Ishikawa (cell line): ENCODE results near the gene SMIM44.

Source experiments
- CEBPB ChIP-seq: IDR thresholded peaks from 2 replicates; pipeline ENCODE4 v1.6.1; 2012
- EP300 ChIP-seq: IDR thresholded peaks from 2 replicates; pipeline ENCODE4 v1.6.1; 2012; ENCODE audit warnings: borderline replicate concordance
- FOXM1 ChIP-seq: IDR thresholded peaks from 2 replicates; pipeline ENCODE4 v1.6.1; 2012; ENCODE audit warnings: low read depth, borderline replicate concordance
- RAD21 ChIP-seq: IDR thresholded peaks from 2 replicates; pipeline ENCODE4 v1.6.1; 2012; ENCODE audit warnings: low read depth
- TAF1 ChIP-seq: IDR thresholded peaks from 2 replicates; pipeline ENCODE4 v1.6.1; 2012; ENCODE audit warnings: low read depth, mild to moderate bottlenecking
- TCF12 ChIP-seq: IDR thresholded peaks from 2 replicates; pipeline ENCODE4 v1.6.1; 2012; ENCODE audit warnings: low read depth
- TF ChIP-seq, protein P1 (sequence below): IDR thresholded peaks from 2 replicates; pipeline ENCODE4 v1.6.1; 2012; ENCODE audit warnings: low read depth, mild to moderate bottlenecking
- TF ChIP-seq, protein P2 (sequence below): IDR thresholded peaks from 2 replicates; pipeline ENCODE4 v1.6.1; 2012
- TF ChIP-seq, protein P3 (sequence below): IDR thresholded peaks from 2 replicates; pipeline ENCODE4 v1.6.1; 2012

DNA sequence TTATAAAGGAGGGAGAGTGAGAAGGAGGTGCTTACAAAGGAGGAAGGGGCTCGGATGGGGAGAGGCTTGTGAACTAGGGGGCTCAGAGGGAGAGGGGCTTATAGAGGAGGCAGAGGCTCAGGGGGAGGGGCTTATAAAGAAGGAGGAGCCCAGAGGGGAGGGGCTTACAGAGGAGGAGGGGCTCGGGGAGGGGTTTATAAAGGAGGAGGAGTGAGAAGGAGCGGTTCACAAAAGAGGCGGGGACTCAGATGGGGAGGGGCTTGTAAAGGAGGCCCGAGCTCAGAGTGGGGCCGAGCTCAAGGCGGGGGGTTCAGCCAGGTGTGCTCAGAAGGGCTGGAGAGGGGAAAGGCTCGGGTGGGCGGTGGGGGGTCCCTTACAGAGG lies 3.4 kb downstream of the SMIM44 start:
- TF ChIP-seq TAF1: no peak
- TF ChIP-seq, protein P1, sequence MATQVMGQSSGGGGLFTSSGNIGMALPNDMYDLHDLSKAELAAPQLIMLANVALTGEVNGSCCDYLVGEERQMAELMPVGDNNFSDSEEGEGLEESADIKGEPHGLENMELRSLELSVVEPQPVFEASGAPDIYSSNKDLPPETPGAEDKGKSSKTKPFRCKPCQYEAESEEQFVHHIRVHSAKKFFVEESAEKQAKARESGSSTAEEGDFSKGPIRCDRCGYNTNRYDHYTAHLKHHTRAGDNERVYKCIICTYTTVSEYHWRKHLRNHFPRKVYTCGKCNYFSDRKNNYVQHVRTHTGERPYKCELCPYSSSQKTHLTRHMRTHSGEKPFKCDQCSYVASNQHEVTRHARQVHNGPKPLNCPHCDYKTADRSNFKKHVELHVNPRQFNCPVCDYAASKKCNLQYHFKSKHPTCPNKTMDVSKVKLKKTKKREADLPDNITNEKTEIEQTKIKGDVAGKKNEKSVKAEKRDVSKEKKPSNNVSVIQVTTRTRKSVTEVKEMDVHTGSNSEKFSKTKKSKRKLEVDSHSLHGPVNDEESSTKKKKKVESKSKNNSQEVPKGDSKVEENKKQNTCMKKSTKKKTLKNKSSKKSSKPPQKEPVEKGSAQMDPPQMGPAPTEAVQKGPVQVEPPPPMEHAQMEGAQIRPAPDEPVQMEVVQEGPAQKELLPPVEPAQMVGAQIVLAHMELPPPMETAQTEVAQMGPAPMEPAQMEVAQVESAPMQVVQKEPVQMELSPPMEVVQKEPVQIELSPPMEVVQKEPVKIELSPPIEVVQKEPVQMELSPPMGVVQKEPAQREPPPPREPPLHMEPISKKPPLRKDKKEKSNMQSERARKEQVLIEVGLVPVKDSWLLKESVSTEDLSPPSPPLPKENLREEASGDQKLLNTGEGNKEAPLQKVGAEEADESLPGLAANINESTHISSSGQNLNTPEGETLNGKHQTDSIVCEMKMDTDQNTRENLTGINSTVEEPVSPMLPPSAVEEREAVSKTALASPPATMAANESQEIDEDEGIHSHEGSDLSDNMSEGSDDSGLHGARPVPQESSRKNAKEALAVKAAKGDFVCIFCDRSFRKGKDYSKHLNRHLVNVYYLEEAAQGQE: no peak
- TF ChIP-seq EP300: no peak
- TF ChIP-seq TCF12: no peak
- TF ChIP-seq, protein P2, sequence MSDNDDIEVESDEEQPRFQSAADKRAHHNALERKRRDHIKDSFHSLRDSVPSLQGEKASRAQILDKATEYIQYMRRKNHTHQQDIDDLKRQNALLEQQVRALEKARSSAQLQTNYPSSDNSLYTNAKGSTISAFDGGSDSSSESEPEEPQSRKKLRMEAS: no peak
- no peak for TF ChIP-seq FOXM1
- TF ChIP-seq RAD21: no peak
- TF ChIP-seq CEBPB: no peak
- TF ChIP-seq, protein P3, sequence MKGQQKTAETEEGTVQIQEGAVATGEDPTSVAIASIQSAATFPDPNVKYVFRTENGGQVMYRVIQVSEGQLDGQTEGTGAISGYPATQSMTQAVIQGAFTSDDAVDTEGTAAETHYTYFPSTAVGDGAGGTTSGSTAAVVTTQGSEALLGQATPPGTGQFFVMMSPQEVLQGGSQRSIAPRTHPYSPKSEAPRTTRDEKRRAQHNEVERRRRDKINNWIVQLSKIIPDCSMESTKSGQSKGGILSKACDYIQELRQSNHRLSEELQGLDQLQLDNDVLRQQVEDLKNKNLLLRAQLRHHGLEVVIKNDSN: no peak
